ENCODE results near the gene GRK5. TPM values are rescaled to one million over a fixed set of nuclear protein-coding genes. Genes with fewer than 3 reads are reported as not detected.

GRK5 gene
- total RNA-seq, 6 experiments from 2014 or later: 9.7 to 16.8 (median 15.9) TPM

DNA sequence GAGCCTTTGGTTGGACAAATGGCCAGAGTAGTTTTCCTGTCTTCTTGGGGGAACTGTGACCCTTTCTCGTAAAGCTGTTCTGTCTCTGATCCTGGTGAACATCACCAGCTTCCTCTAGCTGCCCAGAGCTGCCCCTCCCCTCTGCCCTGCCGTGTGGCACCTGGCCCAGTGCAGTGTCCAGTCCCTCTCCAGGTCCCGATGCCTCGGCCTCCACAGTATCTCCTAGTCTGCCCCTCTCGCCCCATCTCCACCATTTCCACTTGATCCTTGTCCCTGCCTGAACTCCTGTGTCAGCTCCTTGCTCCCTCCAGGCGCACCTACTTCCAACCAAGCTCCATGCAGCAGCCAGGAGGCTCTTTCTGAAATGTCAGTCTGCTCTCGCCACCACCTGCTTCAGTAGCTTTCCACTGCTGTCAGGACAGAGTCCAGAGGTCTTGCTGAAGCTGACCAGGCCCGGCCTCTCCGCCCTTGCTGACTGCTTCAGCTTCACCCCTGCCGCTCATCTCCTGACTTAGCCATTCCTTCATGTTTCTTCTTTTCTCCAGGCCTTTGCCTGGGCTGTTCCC, 133.6 kb downstream of the GRK5 start:
- no peak for DNase-seq
- H3K27ac Mint-ChIP-seq: no peak overlapping the region

DNA sequence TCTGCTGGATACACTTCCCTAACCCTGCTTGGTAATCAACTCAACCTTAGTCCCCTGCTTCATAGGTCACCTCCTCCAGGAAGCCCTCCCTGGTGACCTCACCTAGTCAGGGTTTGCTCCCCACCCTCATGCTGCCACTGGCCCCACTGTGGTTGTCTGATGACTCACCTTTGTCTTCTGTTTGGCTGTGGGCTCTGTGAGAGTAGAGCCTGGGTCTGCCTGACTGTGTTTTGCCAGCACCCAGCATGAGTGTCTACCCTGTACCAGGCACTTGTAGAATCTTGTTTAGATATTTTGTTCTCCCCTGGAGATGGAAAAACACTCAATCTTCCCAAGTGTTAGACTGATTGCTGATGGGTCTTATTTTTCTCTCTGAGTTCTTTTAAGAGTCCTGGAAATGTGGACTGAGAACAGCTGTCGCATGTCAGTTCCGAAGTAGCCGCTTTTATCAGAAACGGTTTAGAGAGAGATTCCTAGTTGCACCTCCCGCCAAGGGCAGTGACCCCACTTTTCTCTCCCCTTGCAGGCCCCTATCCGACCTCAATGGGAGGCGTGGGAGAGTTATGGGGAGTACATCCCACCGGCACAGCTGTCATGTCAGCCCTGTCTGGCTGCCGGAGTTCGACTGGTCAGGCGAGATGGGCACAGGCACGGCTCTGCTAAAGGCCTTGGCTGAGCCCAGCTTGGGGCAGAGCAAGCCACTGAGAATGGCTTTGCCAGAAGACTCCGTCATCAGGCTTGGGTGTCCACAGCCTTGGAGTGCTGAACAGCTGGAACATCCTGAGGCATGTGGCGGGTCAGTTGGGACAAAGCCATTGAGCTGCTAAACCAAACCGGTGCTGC, 134.3 kb downstream of the GRK5 start:
- Mint-ChIP-seq H3K4me1 (ENCODE audit: low read depth) (peaks cover 24% of the 10 kb centered on the region), H3K4me3 (no peak overlapping the region), H3K9me3 (no peaks in the 10 kb centered on the region), H3K27me3 (ENCODE audit: insufficient read depth) (peaks cover 13% of the 10 kb centered on the region), H3K27ac (no peak overlapping the region), H3K36me3 (ENCODE audit: low read depth) (peaks cover 5% of the 10 kb centered on the region)
- TF ChIP-seq, protein P1, sequence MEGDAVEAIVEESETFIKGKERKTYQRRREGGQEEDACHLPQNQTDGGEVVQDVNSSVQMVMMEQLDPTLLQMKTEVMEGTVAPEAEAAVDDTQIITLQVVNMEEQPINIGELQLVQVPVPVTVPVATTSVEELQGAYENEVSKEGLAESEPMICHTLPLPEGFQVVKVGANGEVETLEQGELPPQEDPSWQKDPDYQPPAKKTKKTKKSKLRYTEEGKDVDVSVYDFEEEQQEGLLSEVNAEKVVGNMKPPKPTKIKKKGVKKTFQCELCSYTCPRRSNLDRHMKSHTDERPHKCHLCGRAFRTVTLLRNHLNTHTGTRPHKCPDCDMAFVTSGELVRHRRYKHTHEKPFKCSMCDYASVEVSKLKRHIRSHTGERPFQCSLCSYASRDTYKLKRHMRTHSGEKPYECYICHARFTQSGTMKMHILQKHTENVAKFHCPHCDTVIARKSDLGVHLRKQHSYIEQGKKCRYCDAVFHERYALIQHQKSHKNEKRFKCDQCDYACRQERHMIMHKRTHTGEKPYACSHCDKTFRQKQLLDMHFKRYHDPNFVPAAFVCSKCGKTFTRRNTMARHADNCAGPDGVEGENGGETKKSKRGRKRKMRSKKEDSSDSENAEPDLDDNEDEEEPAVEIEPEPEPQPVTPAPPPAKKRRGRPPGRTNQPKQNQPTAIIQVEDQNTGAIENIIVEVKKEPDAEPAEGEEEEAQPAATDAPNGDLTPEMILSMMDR (IDR thresholded peaks at IDR 0.05): no peak
- DNase-seq: peak; percentile 39

More for the DNA sequence above, 133.6 kb downstream of the GRK5 start:
- H3K4me1 Mint-ChIP-seq (ENCODE audit: low read depth): peaks cover 28% of the 10 kb centered on the region
- TF ChIP-seq, protein P1 (IDR thresholded peaks at IDR 0.05): no peak
- H3K27me3 Mint-ChIP-seq (ENCODE audit: insufficient read depth): peaks cover 13% of the 10 kb centered on the region
- peaks cover 5% of the 10 kb centered on the region for H3K36me3 Mint-ChIP-seq (ENCODE audit: low read depth)
- H3K4me3 Mint-ChIP-seq: no peak overlapping the region
- H3K9me3 Mint-ChIP-seq: no peaks in the 10 kb centered on the region

DNA sequence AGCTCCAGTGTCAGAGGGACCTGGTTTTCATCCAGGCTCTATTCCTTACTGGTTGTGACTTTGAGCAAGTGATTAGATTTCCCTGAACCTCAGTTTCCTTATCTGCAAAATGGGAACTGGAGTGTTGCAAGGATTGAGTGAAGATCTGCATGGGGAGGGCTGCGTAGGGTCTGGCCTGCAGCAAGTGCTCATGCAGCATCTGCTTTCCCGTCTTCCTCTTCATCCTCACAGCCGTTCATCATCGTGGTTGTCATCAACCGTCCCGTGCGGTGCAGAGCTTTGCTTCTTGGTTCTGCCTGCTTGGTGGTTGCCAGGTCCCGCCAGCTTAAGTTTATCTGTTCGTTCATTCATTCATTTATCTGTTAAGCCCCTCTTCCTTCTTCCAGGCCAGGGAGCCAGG, 135.0 kb downstream of the GRK5 start:
- TF ChIP-seq, protein P1 (IDR thresholded peaks at IDR 0.05): no peak
- H3K36me3 Mint-ChIP-seq (ENCODE audit: low read depth): peaks cover 7% of the 10 kb centered on the region
- H3K9me3 Mint-ChIP-seq: no peaks in the 10 kb centered on the region
- peaks cover 24% of the 10 kb centered on the region for H3K4me1 Mint-ChIP-seq (ENCODE audit: low read depth)
- DNase-seq: no peak
- H3K27me3 Mint-ChIP-seq (ENCODE audit: insufficient read depth): peaks cover 13% of the 10 kb centered on the region
- no peak overlapping the region for H3K27ac Mint-ChIP-seq
- H3K4me3 Mint-ChIP-seq: no peak overlapping the region

DNA sequence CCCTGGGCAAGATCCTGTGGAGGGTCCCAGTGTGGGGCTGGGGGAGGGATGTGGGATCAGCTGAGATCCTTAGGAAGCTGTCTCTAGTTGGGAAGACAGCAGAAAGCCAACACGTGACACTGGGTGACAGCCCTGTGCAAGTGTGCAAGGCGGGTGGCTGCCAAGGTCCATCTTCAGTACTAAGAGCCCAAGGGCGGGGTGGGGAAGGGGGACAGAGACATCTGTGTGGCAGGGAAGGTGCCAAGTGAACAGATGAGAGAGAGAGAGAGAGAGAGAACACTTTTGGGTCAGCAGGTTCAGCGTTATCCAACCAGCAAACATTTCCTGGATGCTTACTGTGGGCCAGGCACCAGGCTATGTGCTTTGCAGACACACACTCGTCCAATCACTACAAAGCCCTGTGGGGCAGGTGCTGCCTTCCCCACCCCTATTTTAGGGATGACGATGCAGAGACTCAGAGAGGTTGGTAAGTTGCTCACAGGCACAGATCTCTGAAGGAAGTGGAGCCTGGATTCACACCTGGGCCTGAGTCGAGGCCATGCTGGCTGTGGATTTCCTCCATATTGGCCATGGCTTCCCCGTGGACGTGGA, 135.7 kb downstream of the GRK5 start:
- H3K27me3 Mint-ChIP-seq (ENCODE audit: insufficient read depth): peaks cover 11% of the 10 kb centered on the region
- peaks cover 20% of the 10 kb centered on the region for H3K4me1 Mint-ChIP-seq (ENCODE audit: low read depth)
- peaks cover 8% of the 10 kb centered on the region for H3K36me3 Mint-ChIP-seq (ENCODE audit: low read depth)

DNA sequence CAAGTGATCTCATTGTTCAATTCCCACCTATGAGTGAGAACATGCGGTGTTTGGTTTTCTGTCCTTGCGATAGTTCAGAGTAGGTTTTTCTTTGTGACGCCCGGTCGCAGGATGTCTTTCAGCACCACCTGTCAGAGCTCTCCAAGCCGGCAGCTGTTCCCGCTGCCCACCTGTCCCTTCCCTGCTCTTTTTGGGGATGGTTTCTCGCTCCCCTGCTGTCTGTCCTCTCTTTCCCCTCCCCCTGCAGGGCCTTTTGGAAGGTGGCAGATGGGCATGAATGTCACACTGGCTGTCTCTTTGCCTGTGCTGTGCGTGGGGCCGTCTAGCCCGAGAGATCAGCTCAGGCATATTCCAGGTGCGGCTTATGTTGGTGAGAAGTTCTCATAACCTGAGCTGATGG, 137.0 kb downstream of the GRK5 start:
- peaks cover 14% of the 10 kb centered on the region for H3K27me3 Mint-ChIP-seq (ENCODE audit: insufficient read depth)
- TF ChIP-seq, protein P1 (IDR thresholded peaks at IDR 0.05): no peak
- peaks cover 8% of the 10 kb centered on the region for H3K36me3 Mint-ChIP-seq (ENCODE audit: low read depth)
- no peaks in the 10 kb centered on the region for H3K9me3 Mint-ChIP-seq
- H3K27ac Mint-ChIP-seq: no peak overlapping the region
- H3K4me1 Mint-ChIP-seq (ENCODE audit: low read depth): peaks cover 17% of the 10 kb centered on the region
- DNase-seq: no peak
- H3K4me3 Mint-ChIP-seq: no peak overlapping the region

More for the DNA sequence above, 135.7 kb downstream of the GRK5 start:
- Mint-ChIP-seq H3K4me3 (no peak overlapping the region), H3K27ac (no peak overlapping the region), H3K9me3 (no peaks in the 10 kb centered on the region)
- no peak for DNase-seq
- TF ChIP-seq, protein P1 (IDR thresholded peaks at IDR 0.05): no peak
